ENCODE measurements around the gene NDC80. TPM values are rescaled to one million over a fixed set of nuclear protein-coding genes. Genes with fewer than 3 reads are reported as not detected.
A peak's percentile ranks its signal among the peaks of the same experiment; 100 is the strongest.

Gene NDC80
- total RNA-seq, 1 donor from 2014 or later: 3.6 TPM

GRCh38 chr18:2559249-2559648 is 12.1 kb upstream of the NDC80 start:
- DNase-seq: no peak

GRCh38 chr18:2564373-2564772 is 7.0 kb upstream of the NDC80 start:
- no peak for DNase-seq

GRCh38 chr18:2568129-2568528 is 3.2 kb upstream of the NDC80 start:
- DNase-seq: no peak

- no peak for DNase-seq
Measured at GRCh38 chr18:2568605-2569004, 2.8 kb upstream of the NDC80 start.

GRCh38 chr18:2569338-2570207 is 1.8 kb upstream of the NDC80 start:
- no peak for DNase-seq

- peak; percentile 69 for DNase-seq
Measured at GRCh38 chr18:2570772-2571199, 571 bp upstream of the NDC80 start.

GRCh38 chr18:2572171-2572569 is 813 bp downstream of the NDC80 start:
- DNase-seq: no peak

GRCh38 chr18:2572892-2573291 is 1.5 kb downstream of the NDC80 start:
- DNase-seq: no peak

- no peak for DNase-seq
Measured at GRCh38 chr18:2573408-2573807, 2.1 kb downstream of the NDC80 start.

GRCh38 chr18:2587788-2588187 is 16.4 kb downstream of the NDC80 start:
- DNase-seq: no peak

GRCh38 chr18:2588666-2589344 is 17.4 kb downstream of the NDC80 start:
- no peak for DNase-seq

- DNase-seq: no peak
Measured at GRCh38 chr18:2589345-2590068, 18.1 kb downstream of the NDC80 start.

GRCh38 chr18:2590303-2590702 is 18.9 kb downstream of the NDC80 start:
- no peak for DNase-seq

GRCh38 chr18:2597639-2598038 is 26.3 kb downstream of the NDC80 start:
- no peak for DNase-seq

GRCh38 chr18:2602844-2603243 is 31.5 kb downstream of the NDC80 start:
- no peak for DNase-seq

- no peak for DNase-seq
Measured at GRCh38 chr18:2606335-2606734, 35.0 kb downstream of the NDC80 start.

- DNase-seq: no peak
Measured at GRCh38 chr18:2609604-2610003, 38.2 kb downstream of the NDC80 start.

- DNase-seq: no peak
Measured at GRCh38 chr18:2610549-2610948, 39.2 kb downstream of the NDC80 start.

GRCh38 chr18:2612996-2613395 is 41.6 kb downstream of the NDC80 start:
- DNase-seq: no peak

GRCh38 chr18:2617401-2617998 is 46.1 kb downstream of the NDC80 start:
- DNase-seq: no peak

- no peak for DNase-seq
Measured at GRCh38 chr18:2618009-2618408, 46.7 kb downstream of the NDC80 start.

- no peak for DNase-seq
Measured at GRCh38 chr18:2625217-2625616, 53.9 kb downstream of the NDC80 start.

GRCh38 chr18:2627821-2628276 is 56.5 kb downstream of the NDC80 start:
- no peak for DNase-seq

Measured in occipital lobe (tissue), 2 donors.